OCI-LY1 (cell line): ENCODE data around the gene ANXA7.

Experiments
- H2AFZ ChIP-seq: fragments of 200-600 bp; sonication (generic), shearing (Covaris generic); 2 replicates; pipeline ENCODE4 v1.6.0; 2014; ENCODE audit warnings: antibody characterized with exemption, mild to moderate bottlenecking, low read length
- H3F3A ChIP-seq: fragments of 200-600 bp; sonication (generic), shearing (Covaris generic); 2 replicates; pipeline ENCODE4 v1.6.0; 2014; ENCODE audit warnings: mild to moderate bottlenecking, antibody characterized with exemption, low read length, moderate library complexity; ENCODE audit not compliant: insufficient read depth
- H3K27ac ChIP-seq: fragments of 200-600 bp; sonication (generic); 2 replicates; pipeline ENCODE4 v1.5.1; 2014; ENCODE audit warnings: low read length, mixed run types, mild to moderate bottlenecking, low read depth; ENCODE audit not compliant: poor library complexity, severe bottlenecking
- H3K27me3 ChIP-seq: fragments of 200-600 bp; sonication (generic); 2 replicates; pipeline ENCODE4 v1.6.0; 2014; ENCODE audit warnings: antibody characterized with exemption, mild to moderate bottlenecking, low read length, moderate library complexity; ENCODE audit not compliant: insufficient read depth
- H3K36me3 ChIP-seq: fragments of 200-600 bp; sonication (generic); 2 replicates; pipeline ENCODE4 v1.6.1; 2014; ENCODE audit warnings: mild to moderate bottlenecking, antibody characterized with exemption, low read length, moderate library complexity, mixed read lengths; ENCODE audit not compliant: insufficient read depth
- H3K4me1 ChIP-seq: fragments of 200-600 bp; sonication (generic); 2 replicates; pipeline ENCODE4 v1.5.1; 2014; ENCODE audit warnings: mild to moderate bottlenecking, low read length, moderate library complexity; ENCODE audit not compliant: insufficient read depth, severe bottlenecking
- H3K4me2 ChIP-seq: fragments of 200-600 bp; sonication (generic), shearing (Covaris generic); 2 replicates; pipeline ENCODE4 v1.6.1; 2014; ENCODE audit warnings: low read length
- H3K4me3 ChIP-seq: fragments of 200-600 bp; sonication (generic); 2 replicates; pipeline ENCODE4 v1.5.1; 2014; ENCODE audit warnings: low read length, low read depth, mild to moderate bottlenecking, mixed read lengths; ENCODE audit not compliant: poor library complexity, severe bottlenecking
- H3K79me2 ChIP-seq: fragments of 200-600 bp; shearing (Covaris generic); 2 replicates; pipeline ENCODE4 v1.6.1; 2016; ENCODE audit warnings: mixed run types, low read length, mixed read lengths; ENCODE audit not compliant: insufficient read depth
- H3K9ac ChIP-seq: fragments of 200-600 bp; sonication (generic), shearing (Covaris generic); 2 replicates; pipeline ENCODE4 v1.6.1; 2014; ENCODE audit warnings: mild to moderate bottlenecking, low read length, mixed read lengths
- H3K9me2 ChIP-seq: fragments of 200-600 bp; sonication (generic), shearing (Covaris generic); 2 replicates; pipeline ENCODE4 v1.6.1; 2014; ENCODE audit warnings: low read depth, mild to moderate bottlenecking, low read length, mixed read lengths
- H3K9me3 ChIP-seq: fragments of 200-600 bp; shearing (Covaris generic); 2 replicates; pipeline ENCODE4 v1.6.1; 2014; ENCODE audit warnings: low read length, mixed read lengths
- H4K20me1 ChIP-seq: fragments of 200-600 bp; sonication (generic), shearing (Covaris generic); 2 replicates; pipeline ENCODE4 v1.6.0; 2016; ENCODE audit warnings: mild to moderate bottlenecking, low read length; ENCODE audit not compliant: insufficient read depth
- CTCF ChIP-seq: fragments of 200-600 bp; sonication (generic), shearing (Covaris generic); IDR thresholded peaks from 2 replicates; pipeline ENCODE4 v1.5.1; 2017; ENCODE audit warnings: mild to moderate bottlenecking, antibody characterized with exemption, low read length, moderate library complexity, mixed read lengths
- EZH2 ChIP-seq: fragments of 200-600 bp; sonication (generic), shearing (Covaris generic); IDR thresholded peaks from 2 replicates; pipeline ENCODE4 v1.8.0; 2017; ENCODE audit warnings: borderline replicate concordance, mixed run types, mild to moderate bottlenecking, antibody characterized with exemption, low read length, moderate library complexity, mixed read lengths

Gene ANXA7

DNA sequence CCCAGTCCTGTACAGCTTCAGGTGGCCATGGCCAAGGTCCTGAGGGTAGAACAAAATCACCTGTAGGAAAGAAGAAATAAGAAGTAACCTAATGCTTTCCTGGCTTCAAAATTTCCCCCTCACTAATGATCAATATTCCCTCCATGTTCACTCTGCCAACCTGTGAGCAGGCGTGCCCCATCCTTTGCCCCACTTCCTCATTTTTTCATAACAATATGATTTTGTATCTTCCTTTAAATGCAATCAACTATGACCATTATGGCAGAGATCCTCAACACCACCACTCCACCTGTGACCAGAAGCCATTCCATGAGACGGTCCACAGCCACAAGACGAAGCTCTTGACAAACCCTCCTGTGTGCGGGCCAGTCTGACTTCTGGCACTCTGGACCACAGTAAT is 12.5 kb upstream of the ANXA7 start:
- no peaks in the 10 kb centered on the region for H3K4me1 ChIP-seq
- no peaks in the 10 kb centered on the region for H3F3A ChIP-seq
- peaks cover 54% of the 10 kb centered on the region for H3K36me3 ChIP-seq
- no peak overlapping the region for H2AFZ ChIP-seq
- no peak overlapping the region for H3K27ac ChIP-seq
- H3K4me2 ChIP-seq, result no peak overlapping the region
- TF ChIP-seq EZH2 (no peak), CTCF (no peak)
- H3K79me2 ChIP-seq, result no peaks in the 10 kb centered on the region
- no peaks in the 10 kb centered on the region for H3K9me2 ChIP-seq
- no peaks in the 10 kb centered on the region for H3K9me3 ChIP-seq
- H3K4me3 ChIP-seq, result no peak overlapping the region
- H3K9ac ChIP-seq, result no peak overlapping the region
- no peaks in the 10 kb centered on the region for H4K20me1 ChIP-seq
- no peaks in the 10 kb centered on the region for H3K27me3 ChIP-seq

DNA sequence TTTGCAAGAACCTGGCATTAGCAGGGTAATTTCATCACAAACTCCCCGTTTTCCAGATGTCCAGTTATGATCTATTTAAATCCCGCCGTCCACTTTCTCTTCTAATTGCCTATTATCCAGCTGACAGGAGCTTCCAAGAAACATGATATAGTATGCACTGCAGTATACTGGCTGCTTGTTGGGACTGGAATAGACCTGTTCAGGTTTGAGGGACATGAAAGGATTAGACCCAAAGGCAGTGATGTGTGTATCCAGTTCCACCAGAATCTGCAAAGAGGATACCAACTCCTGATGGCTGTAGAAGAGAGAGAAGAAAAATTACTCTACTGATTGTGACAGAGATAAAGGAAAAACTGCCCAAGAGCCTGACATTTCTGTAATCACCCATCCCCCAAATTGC is 10.6 kb upstream of the ANXA7 start:
- no peak for TF ChIP-seq CTCF
- TF ChIP-seq EZH2, result no peak
- peaks cover 54% of the 10 kb centered on the region for H3K36me3 ChIP-seq

GRCh38 chr10:73423309-73423708 is 9.5 kb upstream of the ANXA7 start:
- TF ChIP-seq CTCF, result no peak
- TF ChIP-seq EZH2, result no peak
- Histone ChIP-seq H3K9me3 (no peaks in the 10 kb centered on the region), H2AFZ (no peak overlapping the region), H3K27ac (no peak overlapping the region), H3K9ac (no peak overlapping the region), H3K9me2 (no peaks in the 10 kb centered on the region), H3K4me3 (no peak overlapping the region), H3K36me3 (peaks cover 54% of the 10 kb centered on the region), H3K27me3 (no peaks in the 10 kb centered on the region), H3K79me2 (no peaks in the 10 kb centered on the region), H3F3A (no peaks in the 10 kb centered on the region), H3K4me1 (no peaks in the 10 kb centered on the region), H3K4me2 (no peak overlapping the region), H4K20me1 (no peaks in the 10 kb centered on the region)

More for the DNA sequence above, 10.6 kb upstream of the ANXA7 start:
- H3K4me2 ChIP-seq, result no peak overlapping the region
- H3K27ac ChIP-seq, result no peak overlapping the region
- no peak overlapping the region for H2AFZ ChIP-seq
- H3K79me2 ChIP-seq, result no peaks in the 10 kb centered on the region
- H3K4me3 ChIP-seq, result no peak overlapping the region
- H4K20me1 ChIP-seq, result no peaks in the 10 kb centered on the region
- no peak overlapping the region for H3K9ac ChIP-seq
- no peaks in the 10 kb centered on the region for H3F3A ChIP-seq
- no peaks in the 10 kb centered on the region for H3K9me2 ChIP-seq
- no peaks in the 10 kb centered on the region for H3K4me1 ChIP-seq
- no peaks in the 10 kb centered on the region for H3K9me3 ChIP-seq
- no peaks in the 10 kb centered on the region for H3K27me3 ChIP-seq
